HCEC 1CT (cell line): ENCODE measurements around the gene LSM14B.
"Not testable (repeated sequence)": the region's sequence is repeated elsewhere in the genome, so short reads cannot be mapped to it uniquely, and the experiment has no call there.

ENCODE experiments used
- DNase-seq: peaks from one replicate; pipeline ENCODE4 v3.0.0-alpha.2; 2017

The LSM14B gene

GRCh38 chr20:62147528-62147927, 25.3 kb downstream of the LSM14B start:
- DNase-seq, result no peak

- not testable (repeated sequence) for DNase-seq
Observed at GRCh38 chr20:62148383-62148782, 26.1 kb downstream of the LSM14B start.

GRCh38 chr20:62148908-62149314, 26.6 kb downstream of the LSM14B start:
- no peak for DNase-seq

GRCh38 chr20:62149532-62150309, 27.4 kb downstream of the LSM14B start:
- DNase-seq, result no peak

GRCh38 chr20:62150310-62150575, 28.0 kb downstream of the LSM14B start:
- DNase-seq, result no peak

- no peak for DNase-seq
Observed at GRCh38 chr20:62151225-62151624, 28.9 kb downstream of the LSM14B start.

GRCh38 chr20:62151835-62152364, 29.6 kb downstream of the LSM14B start:
- no peak for DNase-seq

GRCh38 chr20:62155428-62156253, 33.4 kb downstream of the LSM14B start:
- no peak for DNase-seq

- DNase-seq, result no peak
Observed at GRCh38 chr20:62156254-62156556, 33.9 kb downstream of the LSM14B start.

GRCh38 chr20:62156592-62157386, 34.5 kb downstream of the LSM14B start:
- DNase-seq, result peak; percentile 42

- DNase-seq, result no peak
Observed at GRCh38 chr20:62157387-62158087, 35.3 kb downstream of the LSM14B start.

- no peak for DNase-seq
Observed at GRCh38 chr20:62158088-62158400, 35.8 kb downstream of the LSM14B start.

- DNase-seq, result no peak
Observed at GRCh38 chr20:62158541-62158940, 36.3 kb downstream of the LSM14B start.

GRCh38 chr20:62159052-62159451, 36.8 kb downstream of the LSM14B start:
- no peak for DNase-seq

GRCh38 chr20:62159839-62160238, 37.6 kb downstream of the LSM14B start:
- DNase-seq, result no peak

GRCh38 chr20:62160253-62160652, 38.0 kb downstream of the LSM14B start:
- no peak for DNase-seq

GRCh38 chr20:62160876-62161275, 38.6 kb downstream of the LSM14B start:
- DNase-seq, result no peak

- DNase-seq, result peak; percentile 5
Observed at GRCh38 chr20:62161347-62161746, 39.1 kb downstream of the LSM14B start.

GRCh38 chr20:62162765-62163484, 40.6 kb downstream of the LSM14B start:
- DNase-seq, result no peak

- no peak for DNase-seq
Observed at GRCh38 chr20:62163485-62163865, 41.2 kb downstream of the LSM14B start.

GRCh38 chr20:62163986-62164762, 41.9 kb downstream of the LSM14B start:
- DNase-seq, result no peak
